IPS-20b (cell line): ENCODE data around the gene AKIRIN1.
A peak's percentile ranks its signal among the peaks of the same experiment; 100 is the strongest.
"Not testable (repeated sequence)": the region's sequence is repeated elsewhere in the genome, so short reads cannot be mapped to it uniquely, and the experiment has no call there.

Experiments
- H3K27ac ChIP-seq: one replicate; pipeline ENCODE4 v1.5.1; 2013; ENCODE audit warnings: low read length
- H3K27me3 ChIP-seq: 2 replicates; pipeline ENCODE4 v1.6.1; 2013; ENCODE audit warnings: mild to moderate bottlenecking, low read length, inconsistent platforms; ENCODE audit not compliant: insufficient read depth
- H3K36me3 ChIP-seq: 2 replicates; pipeline ENCODE4 v1.6.1; 2013; ENCODE audit warnings: low read depth, mild to moderate bottlenecking, inconsistent platforms, low read length, moderate library complexity; ENCODE audit not compliant: insufficient read depth
- H3K4me1 ChIP-seq: 2 replicates; pipeline ENCODE4 v1.6.1; 2013; ENCODE audit warnings: mild to moderate bottlenecking, control low read depth, inconsistent platforms, low read length, moderate library complexity; ENCODE audit not compliant: insufficient read depth
- H3K4me3 ChIP-seq: 2 replicates; pipeline ENCODE4 v1.5.1; 2013; ENCODE audit warnings: mild to moderate bottlenecking, low read length, inconsistent platforms
- H3K9ac ChIP-seq: 2 replicates; pipeline ENCODE4 v1.6.1; 2013; ENCODE audit warnings: low read depth, mild to moderate bottlenecking, inconsistent platforms, low read length, moderate library complexity
- H3K9me3 ChIP-seq: 2 replicates; pipeline ENCODE4 v1.6.1; 2013; ENCODE audit warnings: mild to moderate bottlenecking, low read depth, low read length, inconsistent platforms; ENCODE audit not compliant: insufficient read depth

Gene AKIRIN1

GRCh38 chr1:38973659-38974437, 17.2 kb upstream of the AKIRIN1 start:
- Histone ChIP-seq H3K27me3 (no peaks in the 10 kb centered on the region), H3K4me3 (no peak overlapping the region), H3K9me3 (peaks cover 9% of the 10 kb centered on the region), H3K9ac (no peak overlapping the region), H3K4me1 (no peaks in the 10 kb centered on the region), H3K27ac (no peak overlapping the region), H3K36me3 (no peaks in the 10 kb centered on the region)

- not testable (repeated sequence) for H3K4me1 ChIP-seq, H3K27ac ChIP-seq, H3K9me3 ChIP-seq, H3K4me3 ChIP-seq, H3K9ac ChIP-seq, H3K36me3 ChIP-seq, H3K27me3 ChIP-seq
These were observed 13.5 kb upstream of the AKIRIN1 start for GRCh38 chr1:38977399-38978244.

- not testable (repeated sequence) for H3K4me3 ChIP-seq, H3K27me3 ChIP-seq
These were observed 12.9 kb upstream of the AKIRIN1 start for GRCh38 chr1:38978245-38978542.

GRCh38 chr1:38979380-38979779, 11.7 kb upstream of the AKIRIN1 start:
- not testable (repeated sequence) for H3K4me3 ChIP-seq, H3K27me3 ChIP-seq, H3K36me3 ChIP-seq, H3K4me1 ChIP-seq, H3K9me3 ChIP-seq, H3K27ac ChIP-seq, H3K9ac ChIP-seq

More at GRCh38 chr1:38978245-38978542, 12.9 kb upstream of the AKIRIN1 start:
- H3K4me1 ChIP-seq, H3K9ac ChIP-seq, H3K36me3 ChIP-seq, H3K27ac ChIP-seq, H3K9me3 ChIP-seq: not testable (repeated sequence)

- Histone ChIP-seq H3K4me1 (peaks cover 34% of the 10 kb centered on the region), H3K27ac (peak overlapping the region; percentile 52), H3K4me3 (peak overlapping the region; percentile 70; the same call in 1 of the 2 replicates), H3K27me3 (no peaks in the 10 kb centered on the region), H3K36me3 (peaks cover 30% of the 10 kb centered on the region), H3K9ac (peak overlapping the region; percentile 40; the same call in 1 of the 2 replicates), H3K9me3 (no peaks in the 10 kb centered on the region)
These were observed 1.1 kb upstream of the AKIRIN1 start for GRCh38 chr1:38989979-38990378.

GRCh38 chr1:38990386-38990737, 714 bp upstream of the AKIRIN1 start:
- Histone ChIP-seq H3K9me3 (no peaks in the 10 kb centered on the region), H3K36me3 (peaks cover 33% of the 10 kb centered on the region), H3K9ac (peak overlapping the region; percentile 40; the same call in 1 of the 2 replicates), H3K4me1 (peaks cover 36% of the 10 kb centered on the region), H3K27ac (peak overlapping the region; percentile 52), H3K4me3 (peak overlapping the region; percentile 70), H3K27me3 (no peaks in the 10 kb centered on the region)

GRCh38 chr1:38991638-38992411, 749 bp downstream of the AKIRIN1 start:
- Histone ChIP-seq H3K9me3 (no peaks in the 10 kb centered on the region), H3K27ac (peak overlapping the region; percentile 71), H3K27me3 (no peaks in the 10 kb centered on the region), H3K9ac (peak overlapping the region; percentile 97), H3K36me3 (peaks cover 48% of the 10 kb centered on the region), H3K4me3 (peak overlapping the region; percentile 100), H3K4me1 (peaks cover 24% of the 10 kb centered on the region)

- Histone ChIP-seq H3K4me3 (peak overlapping the region; percentile 100), H3K27ac (peak overlapping the region; percentile 9)
These were observed 1.5 kb downstream of the AKIRIN1 start for GRCh38 chr1:38992412-38993111.

GRCh38 chr1:38994196-38994595, 3.1 kb downstream of the AKIRIN1 start:
- Histone ChIP-seq H3K4me3 (peak overlapping the region; percentile 100; the same call in 1 of the 2 replicates), H3K27ac (no peak overlapping the region), H3K27me3 (no peaks in the 10 kb centered on the region), H3K9me3 (no peaks in the 10 kb centered on the region), H3K9ac (no peak overlapping the region), H3K4me1 (peaks cover 35% of the 10 kb centered on the region), H3K36me3 (peaks cover 72% of the 10 kb centered on the region)

More at GRCh38 chr1:38992412-38993111, 1.5 kb downstream of the AKIRIN1 start:
- no peaks in the 10 kb centered on the region for H3K9me3 ChIP-seq
- H3K9ac ChIP-seq: peak overlapping the region; percentile 97
- no peaks in the 10 kb centered on the region for H3K27me3 ChIP-seq
- peaks cover 55% of the 10 kb centered on the region for H3K36me3 ChIP-seq
- peaks cover 31% of the 10 kb centered on the region for H3K4me1 ChIP-seq

- no peaks in the 10 kb centered on the region for H3K9me3 ChIP-seq
- peaks cover 100% of the 10 kb centered on the region for H3K36me3 ChIP-seq
- peak overlapping the region; percentile 14; the same call in 1 of the 2 replicates for H3K4me3 ChIP-seq
- H3K9ac ChIP-seq: no peak overlapping the region
- no peaks in the 10 kb centered on the region for H3K27me3 ChIP-seq
- H3K27ac ChIP-seq: no peak overlapping the region
- peaks cover 42% of the 10 kb centered on the region; the same call in 1 of the 2 replicates for H3K4me1 ChIP-seq
These were observed 6.2 kb downstream of the AKIRIN1 start for GRCh38 chr1:38997034-38997900.
